IPS-NIHi7 (cell line): ENCODE measurements around the gene BEND4.

Source experiments
- DNase-seq: peaks from one replicate; pipeline ENCODE4 v3.0.0; 2012; ENCODE audit warnings: mixed read lengths; ENCODE audit errors: extremely low spot score

Gene BEND4

GRCh38 chr4:42104521-42104920 is 47.9 kb downstream of the BEND4 start:
- no peak for DNase-seq

- no peak for DNase-seq
These were observed 50.9 kb downstream of the BEND4 start for GRCh38 chr4:42101446-42101975.

DNA sequence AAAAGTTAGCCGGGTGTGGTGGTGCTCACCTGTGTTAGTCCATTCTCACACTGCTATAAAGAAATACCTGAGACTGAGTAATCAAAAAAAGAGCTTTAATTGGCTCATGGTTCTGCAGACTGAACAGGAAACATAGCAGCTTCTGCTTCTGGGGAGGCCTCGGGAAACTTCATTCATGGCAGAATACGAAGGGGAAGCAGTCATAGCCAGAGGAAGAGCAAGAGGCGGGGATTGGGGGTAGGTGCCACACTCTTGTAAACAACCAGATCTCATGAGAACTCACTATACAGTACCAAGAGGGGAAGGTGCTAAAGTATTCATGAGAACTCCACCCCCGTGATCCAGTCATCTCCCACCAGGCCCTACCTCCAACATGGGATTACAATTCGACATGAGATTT is 64.1 kb downstream of the BEND4 start:
- no peak for DNase-seq

DNA sequence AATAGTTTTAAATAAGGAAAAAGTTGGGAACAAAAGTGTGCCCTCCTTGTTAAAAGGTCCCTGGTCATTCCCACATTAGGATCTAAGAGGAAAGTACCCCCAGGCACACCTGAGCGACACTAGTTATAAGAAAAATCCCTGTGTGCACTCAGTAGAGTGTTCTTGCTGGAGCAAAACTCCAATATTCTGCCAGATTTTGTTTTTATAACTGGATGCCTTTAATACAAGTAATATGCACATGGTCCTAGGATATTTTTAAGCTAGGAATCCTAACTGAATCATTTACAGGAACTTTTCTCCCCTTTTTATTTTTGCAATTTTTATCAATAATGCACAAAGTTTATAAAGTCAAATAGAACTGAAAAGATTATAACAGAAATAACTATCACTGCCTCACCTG is 68.6 kb downstream of the BEND4 start:
- DNase-seq = no peak

DNA sequence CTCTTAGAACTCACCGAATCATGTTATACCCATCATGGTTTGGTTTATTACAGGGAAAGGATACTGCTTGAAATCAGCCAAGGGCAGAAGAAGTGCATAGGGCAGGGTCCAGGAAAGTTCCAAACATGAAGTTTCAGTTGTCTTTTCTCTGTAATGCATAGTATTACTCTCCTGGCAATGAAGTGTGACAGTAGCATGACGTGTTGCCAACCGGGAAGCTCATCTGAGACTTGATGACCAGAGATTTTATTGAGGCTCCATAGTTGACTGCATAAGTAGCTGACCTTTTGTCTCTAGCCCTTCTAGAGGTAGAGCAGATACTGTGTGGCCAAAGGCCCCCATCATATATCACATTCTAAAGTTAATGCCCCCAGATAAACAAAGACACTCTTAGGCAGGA is 72.1 kb downstream of the BEND4 start:
- DNase-seq = no peak

GRCh38 chr4:42078184-42078801 is 74.2 kb downstream of the BEND4 start:
- no peak for DNase-seq

- DNase-seq = no peak
These were observed 78.2 kb downstream of the BEND4 start for GRCh38 chr4:42074294-42074693.

DNA sequence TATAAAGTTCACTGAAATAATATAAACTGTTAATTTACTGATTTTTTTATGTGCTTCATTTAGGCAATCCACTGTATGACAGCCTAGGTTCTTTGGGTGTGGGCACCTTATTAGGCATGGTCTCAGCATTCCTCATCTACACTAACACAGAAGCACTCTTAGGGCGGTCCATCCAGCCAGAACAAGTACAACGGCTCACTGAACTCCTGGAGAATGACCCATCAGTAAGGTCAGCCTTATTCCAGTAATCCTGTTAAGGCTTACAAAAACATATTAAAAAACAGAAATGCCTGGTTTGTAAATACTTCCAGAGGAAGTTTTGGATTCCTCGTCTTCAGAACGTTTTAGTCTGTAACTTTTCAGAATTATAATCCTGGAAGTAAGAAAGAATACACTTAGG is 82.0 kb downstream of the BEND4 start:
- DNase-seq = no peak

DNA sequence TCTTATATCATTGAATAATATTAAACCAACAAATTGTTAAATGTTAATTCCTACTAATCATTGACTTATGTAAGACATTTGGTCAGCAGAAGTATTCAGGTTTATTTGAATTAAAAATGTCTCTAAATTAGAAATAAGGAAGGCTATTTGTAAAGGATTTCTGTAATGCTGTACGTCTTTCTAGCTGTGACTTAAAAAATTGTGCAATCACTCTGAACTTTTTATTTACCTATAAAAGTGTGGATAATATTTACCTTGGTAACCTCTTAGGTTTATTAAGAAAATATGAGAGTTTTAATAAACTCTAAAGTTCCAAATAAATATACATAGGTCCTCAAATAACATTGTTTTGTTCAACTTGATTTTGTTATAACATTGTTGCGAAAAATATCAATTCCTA is 85.2 kb downstream of the BEND4 start:
- DNase-seq = no peak

GRCh38 chr4:42066402-42066801 is 86.1 kb downstream of the BEND4 start:
- DNase-seq = no peak
